Hematopoietic multipotent progenitor cell treated with erythropoietin and hydrocortisone succinate and interleukin-3 and kit ligand, for 17 days (in vitro differentiated cells): ENCODE results near the gene UGT1A5.

ENCODE experiments used
- DNase-seq: peaks from one replicate; pipeline ENCODE4 v3.0.0-alpha.2; 2015; ENCODE audit warnings: low spot score

The UGT1A5 gene

DNA sequence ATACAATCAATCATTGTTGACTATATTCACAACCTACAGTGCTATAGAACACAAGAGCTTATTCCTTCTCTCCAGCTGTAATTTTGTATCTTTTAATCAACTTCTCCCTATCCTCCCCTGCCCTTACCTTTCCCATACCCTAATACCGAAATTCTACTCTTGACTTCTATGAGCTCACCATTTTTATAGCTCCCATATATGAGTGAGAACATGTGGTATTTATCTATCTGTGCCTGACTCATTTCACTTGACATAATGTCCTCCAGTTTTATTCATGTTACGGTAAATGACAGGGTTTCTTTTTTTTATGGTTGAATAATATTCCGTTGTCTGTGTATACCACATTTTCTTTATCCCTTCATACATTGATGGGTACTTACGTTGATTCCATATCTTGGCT, 68.1 kb downstream of the UGT1A5 start:
- no peak for DNase-seq

DNA sequence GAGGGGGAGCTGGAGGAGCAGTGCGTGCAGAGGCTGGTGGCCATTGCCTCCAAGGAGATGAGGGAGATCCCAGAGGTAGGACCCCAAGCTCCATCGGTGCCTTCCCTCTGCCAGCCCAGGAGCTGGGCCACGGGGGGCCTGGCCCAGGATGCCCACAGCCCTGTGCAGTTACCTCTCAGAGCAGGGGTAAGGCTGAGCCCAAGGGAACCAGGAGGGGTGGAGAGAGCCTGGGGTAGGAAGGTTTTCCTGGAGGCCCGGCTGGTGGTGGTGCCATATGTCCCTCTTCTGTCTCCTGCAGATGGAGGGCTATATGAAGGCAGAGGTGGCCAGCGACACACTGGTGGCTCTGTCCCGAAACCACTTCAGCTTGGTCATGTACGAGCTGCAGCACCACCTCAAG, 76.8 kb downstream of the UGT1A5 start:
- DNase-seq, result no peak

DNA sequence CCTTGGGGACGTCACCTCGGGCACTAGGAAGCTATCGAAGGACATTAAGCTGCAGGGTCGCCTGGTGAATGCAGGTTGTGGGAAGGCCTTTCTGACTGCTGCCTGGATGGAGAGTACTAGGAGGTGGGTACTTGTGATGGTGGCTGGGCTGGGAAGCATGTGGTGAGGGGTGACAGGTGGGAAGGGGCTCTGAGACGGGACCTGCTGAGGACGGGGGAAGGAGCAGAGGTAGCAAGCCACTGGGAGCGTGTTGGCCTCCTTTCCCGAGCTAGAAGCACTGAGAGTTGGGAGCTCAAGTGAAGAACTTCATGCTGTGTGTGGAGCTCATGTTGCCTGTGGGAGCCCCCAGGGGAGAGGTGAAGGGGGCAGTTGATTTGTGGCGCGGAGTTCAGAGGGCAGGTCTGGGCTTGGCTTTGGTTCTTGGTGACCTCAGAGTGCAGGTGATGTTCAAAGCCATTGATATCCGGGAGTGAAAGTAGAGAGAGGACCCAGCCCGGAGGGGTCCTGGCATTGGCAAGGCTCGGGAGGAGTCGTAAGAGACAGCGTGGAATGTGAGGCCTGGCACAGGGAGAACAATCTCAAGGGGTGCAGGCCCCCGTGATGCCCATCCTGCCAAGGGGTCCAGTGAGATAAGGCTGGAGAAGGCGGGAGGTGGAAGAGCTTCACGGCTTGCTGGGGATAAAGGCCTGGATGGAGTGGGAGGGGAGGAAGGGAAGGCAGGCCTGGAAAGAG, 78.6 kb downstream of the UGT1A5 start:
- DNase-seq, result no peak

DNA sequence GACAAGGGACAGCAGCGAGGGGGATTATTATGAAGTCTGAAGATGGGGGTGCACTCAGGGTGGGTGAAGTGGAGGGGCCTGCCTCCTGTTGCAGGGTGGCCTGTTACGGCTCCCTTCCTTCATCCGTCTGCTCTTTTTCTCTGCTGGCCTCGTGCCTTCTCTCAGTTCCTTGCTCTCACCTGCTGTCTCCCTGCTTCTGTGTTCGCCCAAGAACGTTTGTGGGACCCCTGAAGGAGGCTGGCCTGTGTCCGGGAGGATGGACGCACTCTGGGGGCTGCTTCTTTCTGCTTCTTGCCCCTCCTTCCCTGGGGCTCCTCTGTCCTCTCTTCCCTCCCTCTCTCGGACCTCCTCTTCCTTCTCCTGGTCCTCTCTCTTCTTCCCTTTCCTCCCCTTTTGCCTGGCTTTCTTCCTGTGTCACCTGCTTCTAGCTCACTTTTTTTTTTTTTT, 79.2 kb downstream of the UGT1A5 start:
- no peak for DNase-seq

DNA sequence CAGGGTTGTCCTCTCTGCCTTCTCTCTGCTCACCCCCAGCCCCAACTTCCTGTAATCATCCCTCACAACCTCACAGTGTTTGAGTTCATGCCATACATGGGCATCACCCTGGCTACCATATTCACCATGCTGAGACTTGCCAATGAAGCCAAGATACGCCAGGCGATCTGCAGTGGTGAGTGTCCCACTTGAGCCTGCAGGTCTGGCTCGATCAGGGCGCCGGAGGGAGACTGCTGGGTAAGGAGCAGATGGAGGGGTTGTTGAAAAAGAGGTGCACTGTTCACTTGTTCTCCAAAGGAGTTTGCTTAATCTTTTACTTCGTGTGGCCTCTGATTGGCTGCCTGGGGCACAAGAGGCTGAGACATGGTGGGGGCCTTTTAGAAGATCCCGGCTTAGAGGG, 80.0 kb downstream of the UGT1A5 start:
- DNase-seq, result no peak

DNA sequence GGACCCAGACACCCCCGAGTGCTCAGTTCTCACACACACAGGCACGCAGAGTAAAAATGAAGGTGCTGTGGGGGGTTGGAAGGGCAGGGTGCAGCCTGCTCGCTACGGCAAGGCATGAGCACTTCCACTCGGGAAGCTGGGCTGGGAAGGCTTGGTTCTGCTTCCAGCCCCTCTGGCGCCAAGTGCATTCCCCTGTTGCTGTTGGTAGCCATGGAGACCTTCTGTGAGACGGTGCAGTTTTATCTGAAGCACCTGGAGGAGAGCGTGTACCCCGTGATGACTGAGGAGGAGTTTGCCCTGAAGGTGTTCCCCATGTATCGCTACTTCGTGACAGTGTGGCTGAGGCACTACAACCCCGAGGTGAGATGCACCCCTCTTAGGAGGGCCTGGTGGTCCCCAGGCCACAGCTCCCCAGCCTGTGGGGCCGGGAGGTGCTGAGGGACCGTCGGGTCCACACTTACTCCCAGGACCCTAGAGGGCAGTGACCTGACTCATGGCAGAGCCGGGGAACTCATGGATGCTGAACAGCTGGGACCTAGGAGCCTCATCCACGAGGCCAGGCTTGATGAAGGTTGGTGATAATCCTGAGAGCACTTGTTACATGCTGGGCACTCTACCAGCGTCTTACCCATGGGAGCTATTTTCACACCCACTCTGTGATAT, 80.9 kb downstream of the UGT1A5 start:
- no peak for DNase-seq

DNA sequence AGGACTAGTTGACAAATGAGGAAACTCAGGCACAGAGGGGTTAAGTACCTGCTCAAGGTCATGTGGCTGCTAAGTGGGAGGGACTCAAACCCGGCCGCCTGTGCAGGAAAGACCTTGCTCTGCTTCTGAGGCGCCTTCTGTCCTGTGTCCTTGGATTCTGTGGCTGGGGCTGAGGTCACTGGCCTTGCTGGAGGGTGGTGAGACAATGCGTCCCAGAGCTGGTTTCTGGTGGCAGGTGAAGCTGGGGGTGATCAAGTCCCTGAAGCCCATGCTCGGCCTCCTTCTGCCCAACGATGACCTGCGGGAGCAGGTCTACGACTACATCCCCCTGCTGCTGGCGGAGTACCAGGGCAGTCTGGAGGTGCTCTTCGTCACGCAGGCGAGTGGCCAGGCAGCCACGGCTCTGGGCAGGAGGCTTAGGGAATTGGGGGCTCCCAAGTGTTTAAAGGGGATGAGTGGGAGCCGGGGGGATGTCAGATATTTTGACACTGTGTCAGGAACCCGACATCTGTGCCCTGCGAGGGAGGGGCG, 81.5 kb downstream of the UGT1A5 start:
- no peak for DNase-seq

DNA sequence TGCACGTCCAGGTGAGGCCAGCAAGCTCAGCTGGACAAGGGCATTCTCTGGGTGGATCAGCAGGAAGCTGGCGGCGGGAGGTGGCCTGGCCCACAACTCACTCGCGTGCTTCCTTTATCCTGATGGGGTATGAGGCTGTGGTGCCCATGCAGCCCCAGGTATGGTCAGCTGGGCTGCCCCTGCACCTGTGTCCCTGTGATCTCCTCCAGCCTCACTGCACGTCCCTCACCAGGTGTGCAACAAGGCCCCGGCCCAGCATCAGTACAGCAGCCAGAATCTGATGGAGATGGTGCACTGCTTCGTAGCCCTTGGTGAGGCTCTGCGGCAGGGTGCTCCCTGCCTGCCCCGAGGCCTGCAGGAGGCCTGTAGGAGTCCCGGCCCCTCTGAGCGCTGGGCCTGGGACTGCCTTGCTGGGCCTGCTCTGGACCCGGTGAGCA, 83.0 kb downstream of the UGT1A5 start:
- no peak for DNase-seq

DNA sequence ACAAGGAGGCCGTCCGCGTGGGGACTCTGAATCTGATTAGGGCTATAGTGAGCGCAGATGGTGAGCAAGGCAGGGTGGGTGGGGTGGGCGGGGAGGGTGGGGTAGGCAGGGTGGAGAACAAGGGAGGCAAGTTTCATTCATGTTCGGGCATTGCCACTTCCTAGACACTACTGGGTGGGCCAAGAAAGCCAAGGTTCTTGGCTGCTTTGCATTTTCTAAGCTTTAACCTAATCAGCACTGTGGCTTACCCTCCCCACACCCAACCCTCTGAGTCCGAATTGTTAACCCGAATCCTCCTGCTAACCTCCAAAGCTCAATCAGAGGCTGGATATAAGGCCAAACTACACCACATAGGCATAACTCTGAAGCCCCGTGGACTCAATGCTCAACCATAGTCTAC, 83.5 kb downstream of the UGT1A5 start:
- no peak for DNase-seq

DNA sequence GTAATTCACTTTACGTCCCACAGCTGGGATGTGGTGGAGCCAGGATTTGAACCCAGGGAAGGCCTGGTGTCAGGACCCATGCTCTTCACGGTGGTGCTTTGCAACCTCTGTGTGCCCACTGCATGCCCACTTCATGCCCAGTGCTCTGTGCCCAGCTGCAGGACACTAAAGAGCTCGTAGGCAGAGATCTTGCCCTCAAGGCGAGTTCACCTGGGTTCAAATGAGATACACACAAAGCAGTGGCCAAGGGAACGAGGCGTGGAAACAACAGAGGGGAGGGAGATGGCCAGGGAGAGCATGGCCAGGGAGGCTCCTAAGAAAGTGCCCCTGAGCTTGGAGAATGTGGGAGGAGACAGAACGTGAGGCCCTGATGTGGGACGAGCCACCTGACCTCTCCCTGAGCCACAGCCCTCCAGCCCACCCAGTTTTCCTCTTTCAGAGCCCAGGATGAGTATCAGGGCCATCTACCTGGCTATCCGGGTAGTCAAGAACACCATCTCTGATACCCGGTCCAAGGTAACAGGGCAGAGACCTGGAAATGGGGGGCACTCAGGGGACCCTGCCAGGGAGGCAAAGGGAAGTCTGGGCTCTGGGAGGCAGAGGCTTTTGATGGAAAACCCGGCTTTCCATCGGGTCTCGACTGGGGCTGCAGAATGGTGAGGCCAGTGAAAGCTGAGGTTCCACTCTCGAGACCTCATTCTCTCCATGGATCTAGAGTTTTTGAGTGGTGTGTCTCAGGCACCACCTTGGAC, 85.8 kb downstream of the UGT1A5 start:
- no peak for DNase-seq

DNA sequence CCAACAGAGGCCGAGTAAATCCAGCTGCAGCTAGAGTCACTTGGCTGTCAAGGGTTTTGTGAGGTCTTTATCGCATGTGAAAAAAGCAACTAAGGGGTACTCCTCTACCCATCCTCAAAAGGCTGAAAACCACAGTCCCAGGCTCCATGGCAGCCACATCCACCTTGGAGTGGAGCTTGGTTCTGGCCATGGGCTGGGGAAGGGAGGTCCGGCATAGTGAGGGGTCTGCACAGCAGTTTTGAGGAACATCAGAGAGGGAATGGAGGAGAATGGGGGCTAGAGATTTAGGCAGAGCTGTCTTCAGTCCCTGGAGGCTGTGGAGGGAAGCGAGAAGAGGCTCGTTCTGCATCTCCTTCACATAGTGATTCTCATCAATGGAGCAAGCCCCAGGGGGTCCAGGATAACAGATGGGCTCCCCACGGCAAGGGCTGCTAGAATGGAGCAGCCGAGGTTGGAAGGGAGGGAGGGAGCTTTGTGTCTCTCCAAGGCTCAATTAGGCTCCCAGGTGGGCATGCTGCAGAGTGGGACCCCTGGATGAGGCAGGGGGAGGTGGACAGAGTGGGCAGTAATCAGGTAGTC, 86.5 kb downstream of the UGT1A5 start:
- no peak for DNase-seq

DNA sequence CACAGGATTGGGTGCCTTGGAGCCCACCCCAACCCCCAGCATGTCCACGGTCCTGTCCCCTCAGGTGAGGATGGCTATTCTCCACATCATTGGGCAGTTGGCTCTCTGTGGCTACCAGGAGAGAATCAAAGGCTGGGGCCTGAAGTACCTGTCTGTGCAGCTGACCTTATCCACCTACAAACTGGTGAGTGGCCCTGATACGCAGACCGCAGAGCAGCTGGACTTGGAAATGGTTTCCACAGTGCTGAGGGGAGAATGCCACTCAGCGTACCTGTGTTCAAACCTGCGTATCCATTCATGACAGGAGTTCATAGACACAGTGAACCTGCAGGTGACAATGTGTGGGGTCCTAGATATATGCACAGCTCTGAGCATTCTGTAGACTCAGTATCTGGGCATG, 87.0 kb downstream of the UGT1A5 start:
- DNase-seq, result no peak

DNA sequence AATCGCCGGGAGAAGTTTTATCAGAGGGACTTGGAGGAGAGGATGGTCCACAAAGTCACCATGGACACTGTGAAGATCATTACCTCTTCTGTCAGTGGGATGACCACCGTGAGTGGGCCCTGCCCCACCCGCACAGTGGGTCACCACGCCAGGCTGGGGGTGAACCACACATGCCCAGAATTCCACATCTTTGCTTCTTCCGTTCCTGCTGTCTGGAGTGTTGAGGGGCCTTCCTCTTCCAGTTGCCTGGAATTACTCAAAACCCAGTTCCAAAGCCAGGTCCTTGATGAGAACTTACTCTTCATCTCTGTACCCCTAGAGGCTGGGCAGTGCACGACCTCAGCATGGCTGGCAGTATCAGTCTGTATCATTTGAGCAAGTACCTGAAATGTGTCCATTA, 87.5 kb downstream of the UGT1A5 start:
- no peak for DNase-seq

DNA sequence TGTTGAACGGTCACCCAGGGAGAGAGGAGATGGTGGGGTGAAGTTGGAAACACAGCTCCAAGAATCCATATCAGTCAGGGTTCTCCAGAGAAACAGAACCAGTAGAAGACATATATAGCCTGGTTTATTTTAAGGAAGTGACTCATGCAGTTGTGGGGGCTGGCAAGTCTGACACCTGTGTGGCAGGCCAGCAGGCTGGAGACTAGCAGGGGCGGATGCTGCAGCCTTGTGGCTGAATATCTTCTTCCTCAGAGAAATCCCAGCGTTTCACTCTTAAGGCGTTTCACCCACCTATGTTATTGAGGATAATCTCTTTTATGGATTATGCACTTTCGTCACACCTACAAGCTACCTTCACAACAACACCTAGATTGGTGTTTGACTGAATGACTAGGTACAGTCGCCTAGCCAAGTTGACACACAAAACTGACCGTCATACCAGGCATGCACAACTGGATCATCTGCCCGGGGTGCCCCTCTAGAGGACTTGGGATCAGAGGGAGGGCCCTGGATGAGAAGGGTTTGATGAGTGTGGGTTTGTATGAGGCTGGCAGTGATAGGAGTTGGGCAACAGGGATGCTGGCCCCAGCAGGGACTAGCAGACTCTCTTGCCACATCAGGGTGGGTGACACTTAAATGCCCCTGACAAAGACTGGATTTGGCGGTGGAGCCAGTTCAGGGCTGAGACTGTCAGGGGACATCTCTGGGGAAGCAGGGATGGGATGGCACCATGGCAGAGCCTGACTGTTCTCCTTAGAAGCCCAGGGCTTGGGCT, 88.8 kb downstream of the UGT1A5 start:
- DNase-seq, result no peak

DNA sequence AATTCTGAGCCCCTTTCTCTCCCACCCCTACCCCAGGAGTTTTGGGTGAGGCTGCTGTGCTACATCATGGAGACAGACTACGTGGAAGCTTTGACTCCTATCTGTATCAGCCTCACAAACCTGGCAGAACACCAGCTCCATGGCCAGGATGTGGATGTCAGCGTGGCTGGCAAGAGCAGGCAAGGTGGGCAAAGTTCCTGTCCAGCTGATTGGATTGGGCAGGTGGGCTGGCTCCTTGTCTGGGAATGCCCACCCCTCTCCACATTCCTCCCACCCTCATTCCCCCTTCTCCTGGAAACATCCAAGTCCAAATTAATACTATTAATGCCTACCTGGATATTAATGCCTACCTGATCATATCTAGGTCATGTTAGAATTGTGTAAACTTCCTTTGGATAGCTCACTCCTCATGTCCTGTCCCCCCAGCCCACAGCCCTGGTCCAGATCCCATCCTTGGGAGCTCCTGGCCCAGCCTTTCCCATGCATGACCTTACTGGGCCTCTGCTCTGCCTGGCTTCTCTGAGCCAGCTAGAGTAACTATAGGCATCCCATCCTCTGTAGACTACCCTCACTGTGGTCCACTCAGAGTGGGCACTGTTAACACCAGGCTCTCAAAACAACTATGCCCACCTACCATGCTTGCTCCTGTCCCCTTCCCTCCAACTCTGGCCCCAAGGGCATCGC, 89.6 kb downstream of the UGT1A5 start:
- no peak for DNase-seq

DNA sequence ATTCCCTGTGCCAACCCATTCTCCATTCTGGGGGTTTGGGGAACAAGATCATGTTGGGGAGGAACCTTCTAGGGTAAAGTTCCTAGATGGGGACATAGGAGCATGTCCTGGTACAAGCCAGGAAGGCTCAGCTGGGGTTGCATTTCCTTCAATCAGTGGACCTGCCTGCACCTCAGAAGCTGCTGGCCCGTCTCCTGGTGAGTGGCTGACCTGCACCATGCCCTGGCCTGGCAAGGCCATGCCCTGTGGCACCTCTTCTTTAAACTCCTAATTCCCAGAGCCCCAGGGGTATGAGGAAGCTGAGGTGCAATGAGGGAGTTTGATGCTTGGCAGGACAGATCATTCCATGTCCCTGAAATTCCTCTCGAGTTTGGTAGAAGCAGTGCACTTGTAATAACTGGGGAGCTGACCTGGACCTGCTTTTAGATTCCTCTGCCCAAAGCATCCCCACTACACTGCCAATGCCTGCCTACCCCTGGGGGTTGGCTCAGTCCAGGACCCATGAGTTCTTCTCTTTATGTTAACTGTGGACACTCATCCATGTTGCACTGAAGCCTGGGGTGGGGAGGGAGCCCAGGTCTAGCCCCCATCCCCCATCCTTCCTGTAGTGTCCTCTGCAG, 90.7 kb downstream of the UGT1A5 start:
- DNase-seq, result no peak

DNA sequence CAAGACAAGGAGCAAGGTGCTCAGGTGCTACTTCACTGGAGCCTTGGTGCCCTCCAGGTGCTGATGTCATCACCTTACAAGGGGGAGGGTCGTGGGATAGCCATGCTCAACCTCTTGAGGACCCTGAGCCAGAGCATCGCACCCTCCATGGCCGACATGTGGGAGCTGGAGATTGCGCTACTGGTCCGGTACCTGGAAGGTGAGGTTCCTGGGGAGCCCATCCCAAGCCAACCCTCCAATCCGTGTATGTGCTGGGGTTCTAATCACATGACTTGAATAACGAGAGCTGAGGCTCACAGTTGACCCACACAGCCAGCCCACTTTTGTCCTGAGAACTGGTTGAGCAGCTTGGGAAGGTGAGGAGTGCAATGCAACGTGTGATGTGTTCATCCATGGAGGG, 91.3 kb downstream of the UGT1A5 start:
- DNase-seq, result no peak

DNA sequence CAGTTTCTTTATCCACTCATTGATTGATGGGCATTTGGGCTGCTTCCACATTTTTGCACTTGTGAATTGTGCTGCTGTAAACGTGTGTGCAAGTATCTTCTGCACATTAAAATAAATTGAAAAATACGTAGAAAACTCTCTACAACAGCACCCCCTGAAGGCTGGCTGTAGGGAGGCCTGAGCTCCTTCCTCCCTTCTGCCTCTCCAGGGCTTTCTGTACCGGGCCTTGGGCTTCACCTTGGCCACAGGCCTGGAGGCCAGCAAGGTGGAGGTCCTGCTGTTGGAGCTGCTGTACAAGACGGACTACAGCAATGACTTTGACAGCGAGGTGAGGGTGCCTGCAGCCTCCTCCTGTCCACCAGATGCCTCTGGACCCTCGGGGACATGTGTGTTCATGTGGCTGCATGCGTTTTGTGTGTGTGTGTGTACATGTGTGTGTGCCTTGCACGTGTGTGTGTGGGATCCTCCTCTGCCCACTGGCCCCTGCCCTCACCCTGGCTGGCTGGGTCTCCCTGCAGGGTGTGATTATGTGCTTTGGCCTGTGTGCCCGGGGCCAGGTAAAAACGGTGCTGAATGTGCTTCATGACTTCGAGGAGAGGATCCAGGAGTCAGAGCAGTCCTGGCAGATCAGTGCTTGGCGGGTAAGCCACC, 94.6 kb downstream of the UGT1A5 start:
- DNase-seq, result no peak

DNA sequence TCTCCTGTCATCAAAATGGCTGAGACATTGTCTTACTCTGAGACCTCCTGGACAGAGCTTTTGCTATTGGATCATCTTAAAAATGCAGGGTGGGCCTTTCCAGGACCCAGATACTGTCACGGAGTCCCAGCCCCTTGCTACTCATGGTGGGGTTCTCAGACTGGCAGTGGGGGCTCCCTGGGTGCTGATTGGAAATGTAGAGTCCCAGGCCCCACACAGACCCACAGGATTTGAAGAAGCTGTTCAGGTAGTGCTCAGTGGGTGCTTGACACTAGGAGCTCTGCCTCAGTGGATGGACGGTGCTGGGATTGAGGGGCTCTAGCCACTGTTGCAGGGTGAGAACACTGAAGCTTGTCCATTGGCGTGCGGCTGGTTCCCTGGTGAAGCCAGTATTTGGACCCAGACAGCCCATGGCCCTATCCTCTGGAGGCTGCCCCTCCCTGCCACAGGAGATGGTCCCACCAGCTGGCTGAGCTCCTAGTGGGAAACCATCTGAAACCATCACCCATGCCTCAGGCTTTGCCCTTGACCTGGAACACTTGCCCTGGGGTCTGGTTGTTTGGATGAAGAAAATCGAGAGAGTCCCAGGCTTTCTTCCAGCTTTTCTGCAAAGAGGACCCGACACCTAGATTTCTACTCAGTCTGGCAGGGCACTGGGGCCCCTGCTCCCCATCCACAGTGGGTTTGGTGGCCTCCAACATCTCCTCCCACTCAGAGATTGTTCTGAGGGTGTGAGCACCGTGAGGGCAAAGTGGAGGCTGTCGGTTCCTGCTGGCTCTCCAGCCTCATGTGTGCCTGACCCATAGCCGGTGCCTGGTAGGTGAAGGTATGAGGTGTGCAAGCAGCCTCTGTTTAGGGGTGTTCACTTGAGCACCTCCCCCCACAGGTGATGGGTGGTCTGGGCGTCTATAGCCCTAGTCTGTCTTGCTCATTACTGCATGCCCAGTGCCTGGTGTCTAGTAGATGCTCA, 95.5 kb downstream of the UGT1A5 start:
- DNase-seq, result no peak
